Astrocyte (in vitro differentiated cells and primary cell): ENCODE data around the gene CYP4F12. TPM values are rescaled to one million over a fixed set of nuclear protein-coding genes. Genes with fewer than 3 reads are reported as not detected.

Experiments
- DNase-seq: peaks from one replicate; pipeline ENCODE4 v3.0.0-alpha.2; 2010; ENCODE audit warnings: low read depth
- FAIRE-seq: peaks from 2 replicates; lab custom pipeline; 2011; peaks lifted over from hg19 to GRCh38; lab: Jason Lieb, UNC
- H2AFZ ChIP-seq: 2 replicates; pipeline ENCODE4 v1.6.0; 2012; ENCODE audit warnings: low read depth, low read length, inconsistent platforms
- H3K27ac ChIP-seq: 2 replicates; pipeline ENCODE4 v1.5.1; 2011; ENCODE audit warnings: low read depth, low read length, inconsistent platforms
- H3K27me3 ChIP-seq: 2 replicates; pipeline ENCODE4 v1.6.0; 2011; ENCODE audit warnings: low read length, inconsistent platforms; ENCODE audit not compliant: insufficient read depth
- H3K36me3 ChIP-seq: 2 replicates; pipeline ENCODE4 v1.5.1; 2011; ENCODE audit warnings: low read length, inconsistent platforms; ENCODE audit not compliant: insufficient read depth
- H3K4me1 ChIP-seq: 2 replicates; pipeline ENCODE4 v1.5.1; 2011; ENCODE audit warnings: low read length, inconsistent platforms; ENCODE audit not compliant: insufficient read depth
- H3K4me2 ChIP-seq: 2 replicates; pipeline ENCODE4 v1.6.0; 2012; ENCODE audit warnings: low read length, inconsistent platforms
- H3K4me3 ChIP-seq: 2 replicates; pipeline ENCODE4 v1.5.1; 2011; ENCODE audit warnings: low read depth, mild to moderate bottlenecking, low read length, inconsistent platforms; ENCODE audit not compliant: insufficient read depth
- H3K79me2 ChIP-seq: 2 replicates; pipeline ENCODE4 v1.6.0; 2012; ENCODE audit warnings: mild to moderate bottlenecking, low read length, inconsistent platforms; ENCODE audit not compliant: insufficient read depth
- H3K9ac ChIP-seq: 2 replicates; pipeline ENCODE4 v1.6.0; 2012; ENCODE audit warnings: mild to moderate bottlenecking, low read length, inconsistent platforms
- H3K9me3 ChIP-seq: 2 replicates; pipeline ENCODE4 v1.5.1; 2012; ENCODE audit warnings: low read depth, mild to moderate bottlenecking, low read length, inconsistent platforms; ENCODE audit not compliant: insufficient read depth
- H4K20me1 ChIP-seq: 2 replicates; pipeline ENCODE4 v1.6.0; 2012; ENCODE audit warnings: low read length, inconsistent platforms; ENCODE audit not compliant: insufficient read depth
- H3K27ac Mint-ChIP-seq: one replicate; pipeline ENCODE4 v1.8.0; 2021; ENCODE audit warnings: mild to moderate bottlenecking, mixed read lengths; ENCODE audit not compliant: unreplicated experiment
- H3K27me3 Mint-ChIP-seq: one replicate; pipeline ENCODE4 v1.8.0; 2021; ENCODE audit warnings: low read depth, mixed read lengths; ENCODE audit not compliant: unreplicated experiment
- H3K36me3 Mint-ChIP-seq: one replicate; pipeline ENCODE4 v1.8.0; 2021; ENCODE audit warnings: low read depth, mixed read lengths; ENCODE audit not compliant: unreplicated experiment
- H3K4me1 Mint-ChIP-seq: one replicate; pipeline ENCODE4 v1.8.0; 2021; ENCODE audit warnings: low read depth, mixed read lengths; ENCODE audit not compliant: unreplicated experiment
- H3K4me3 Mint-ChIP-seq: one replicate; pipeline ENCODE4 v1.8.0; 2021; ENCODE audit warnings: mild to moderate bottlenecking, moderate library complexity, mixed read lengths; ENCODE audit not compliant: unreplicated experiment
- H3K9me3 Mint-ChIP-seq: one replicate; pipeline ENCODE4 v1.8.0; 2021; ENCODE audit warnings: mild to moderate bottlenecking, mixed read lengths; ENCODE audit not compliant: unreplicated experiment
- CTCF ChIP-seq: IDR thresholded peaks from 2 replicates; pipeline ENCODE4 v1.5.1; 2011; ENCODE audit warnings: low read depth, mild to moderate bottlenecking, inconsistent platforms, low read length, moderate library complexity; ENCODE audit not compliant: insufficient read depth
- EZH2 ChIP-seq: IDR thresholded peaks from 2 replicates; pipeline ENCODE4 v1.6.1; 2012; ENCODE audit warnings: mild to moderate bottlenecking, low read length, inconsistent platforms; ENCODE audit not compliant: insufficient read depth
- total RNA-seq: library from RNA; stranded (reverse); gene quantifications from 2 replicates; pipeline ENCODE4 v1.2.1, GENCODE V29; 2021

Gene CYP4F12
- total RNA-seq, 1 donor from 2014 or later: not detected

GRCh38 chr19:15671891-15672579 lies 852 bp upstream of the CYP4F12 start:
- Histone ChIP-seq H3K9me3 (peaks cover 5% of the 10 kb centered on the region), H3K27me3 (no peaks in the 10 kb centered on the region), H3K9ac (no peak overlapping the region), H3K4me3 (no peak overlapping the region), H3K27ac (no peak overlapping the region), H3K79me2 (no peaks in the 10 kb centered on the region), H3K4me2 (no peak overlapping the region), H4K20me1 (no peaks in the 10 kb centered on the region), H3K36me3 (no peaks in the 10 kb centered on the region), H3K4me1 (no peaks in the 10 kb centered on the region), H2AFZ (no peak overlapping the region)
- Mint-ChIP-seq H3K27me3 (no peaks in the 10 kb centered on the region), H3K4me1 (no peaks in the 10 kb centered on the region), H3K9me3 (peaks cover 18% of the 10 kb centered on the region), H3K4me3 (no peak overlapping the region), H3K27ac (no peak overlapping the region), H3K36me3 (no peaks in the 10 kb centered on the region)
- DNase-seq (no peak), FAIRE-seq (no peak)
- TF ChIP-seq EZH2 (no peak), CTCF (no peak)

- H4K20me1 ChIP-seq: no peaks in the 10 kb centered on the region
- H3K36me3 ChIP-seq: no peaks in the 10 kb centered on the region
- FAIRE-seq (no peak), DNase-seq (no peak)
- H3K9ac ChIP-seq: no peak overlapping the region
- H3K4me3 Mint-ChIP-seq: no peak overlapping the region
- H3K27me3 ChIP-seq: no peaks in the 10 kb centered on the region
- H3K4me1 Mint-ChIP-seq: no peaks in the 10 kb centered on the region
- H3K4me2 ChIP-seq: no peak overlapping the region
- H3K79me2 ChIP-seq: no peaks in the 10 kb centered on the region
- peaks cover 5% of the 10 kb centered on the region for H3K9me3 ChIP-seq
- H3K4me1 ChIP-seq: no peaks in the 10 kb centered on the region
- H3K9me3 Mint-ChIP-seq: peaks cover 20% of the 10 kb centered on the region
- H3K27ac Mint-ChIP-seq: no peak overlapping the region
- TF ChIP-seq EZH2 (no peak), CTCF (no peak)
- no peaks in the 10 kb centered on the region for H3K27me3 Mint-ChIP-seq
- H3K36me3 Mint-ChIP-seq: no peaks in the 10 kb centered on the region
- no peak overlapping the region for H2AFZ ChIP-seq
- no peak overlapping the region for H3K27ac ChIP-seq
- no peak overlapping the region for H3K4me3 ChIP-seq
Observed at GRCh38 chr19:15673176-15673654, 328 bp downstream of the CYP4F12 start.

- Histone ChIP-seq H2AFZ (no peak overlapping the region), H3K4me2 (no peak overlapping the region), H3K79me2 (no peaks in the 10 kb centered on the region), H3K27me3 (no peaks in the 10 kb centered on the region), H3K4me1 (no peaks in the 10 kb centered on the region), H3K9ac (no peak overlapping the region), H3K9me3 (peaks cover 14% of the 10 kb centered on the region), H3K27ac (no peak overlapping the region), H3K36me3 (no peaks in the 10 kb centered on the region), H4K20me1 (no peaks in the 10 kb centered on the region), H3K4me3 (no peak overlapping the region)
- TF ChIP-seq EZH2: no peak
- TF ChIP-seq CTCF: no peak
- H3K27me3 Mint-ChIP-seq: no peaks in the 10 kb centered on the region
- peaks cover 25% of the 10 kb centered on the region for H3K9me3 Mint-ChIP-seq
- H3K4me1 Mint-ChIP-seq: no peaks in the 10 kb centered on the region
- DNase-seq (no peak), FAIRE-seq (no peak)
- H3K36me3 Mint-ChIP-seq: no peaks in the 10 kb centered on the region
- no peak overlapping the region for H3K4me3 Mint-ChIP-seq
- no peak overlapping the region for H3K27ac Mint-ChIP-seq
Observed at GRCh38 chr19:15675560-15675959, 2.7 kb downstream of the CYP4F12 start.
